A673 (cell line): ENCODE measurements around the gene RNASE7.

Experiments
- CTCF ChIP-seq: fragments of 300-800, 200-600 bp; sonication (generic); conservative IDR thresholded peaks from 2 replicates; pipeline ENCODE4 v1.5.1; 2017; ENCODE audit warnings: low read depth, mild to moderate bottlenecking, antibody characterized with exemption, low read length, moderate library complexity, mixed read lengths
- EZH2 ChIP-seq: fragments of 200-600 bp; sonication (generic); IDR thresholded peaks from 2 replicates; pipeline ENCODE4 v1.6.1; 2017; ENCODE audit warnings: borderline replicate concordance, low read depth, mild to moderate bottlenecking, mixed read lengths, antibody characterized with exemption, low read length; ENCODE audit not compliant: poor library complexity, severe bottlenecking

DNA sequence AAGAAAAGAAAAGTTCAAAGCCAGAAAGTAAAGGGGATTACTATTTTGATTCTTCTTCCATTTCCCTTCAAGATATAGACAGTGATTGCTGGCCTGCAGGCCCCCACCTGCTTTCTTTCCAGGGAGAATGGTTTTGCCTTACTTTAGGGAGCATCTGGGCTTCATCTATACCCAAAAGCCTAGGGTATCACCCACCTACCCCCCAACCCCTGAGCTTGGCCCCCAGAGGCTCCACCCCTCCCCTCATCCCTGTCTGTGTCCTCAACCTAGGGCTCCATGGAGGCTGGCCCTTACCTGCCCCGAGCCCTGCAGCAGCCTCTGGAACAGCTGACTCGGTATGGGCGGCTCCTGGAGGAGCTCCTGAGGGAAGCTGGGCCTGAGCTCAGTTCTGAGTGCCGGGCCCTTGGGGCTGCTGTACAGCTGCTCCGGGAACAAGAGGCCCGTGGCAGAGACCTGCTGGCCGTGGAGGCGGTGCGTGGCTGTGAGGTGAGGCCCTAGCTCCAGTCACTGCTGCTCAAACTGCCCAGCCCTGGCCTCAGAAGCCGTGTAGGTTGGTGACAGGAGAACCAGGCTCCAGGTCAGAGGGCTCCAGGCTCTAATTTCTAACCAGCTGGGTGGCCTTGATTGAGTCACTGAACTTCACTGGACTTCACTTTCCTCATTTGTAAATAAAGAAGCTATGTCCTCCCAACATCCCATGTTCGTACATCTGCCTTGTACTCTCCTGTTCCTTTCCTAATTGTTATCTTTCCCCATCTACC lies 41.6 kb downstream of the RNASE7 start:
- no peak for TF ChIP-seq CTCF
- no peak for TF ChIP-seq EZH2
